Measurements from ENCODE around the gene TRPC4.

The TRPC4 gene

DNA sequence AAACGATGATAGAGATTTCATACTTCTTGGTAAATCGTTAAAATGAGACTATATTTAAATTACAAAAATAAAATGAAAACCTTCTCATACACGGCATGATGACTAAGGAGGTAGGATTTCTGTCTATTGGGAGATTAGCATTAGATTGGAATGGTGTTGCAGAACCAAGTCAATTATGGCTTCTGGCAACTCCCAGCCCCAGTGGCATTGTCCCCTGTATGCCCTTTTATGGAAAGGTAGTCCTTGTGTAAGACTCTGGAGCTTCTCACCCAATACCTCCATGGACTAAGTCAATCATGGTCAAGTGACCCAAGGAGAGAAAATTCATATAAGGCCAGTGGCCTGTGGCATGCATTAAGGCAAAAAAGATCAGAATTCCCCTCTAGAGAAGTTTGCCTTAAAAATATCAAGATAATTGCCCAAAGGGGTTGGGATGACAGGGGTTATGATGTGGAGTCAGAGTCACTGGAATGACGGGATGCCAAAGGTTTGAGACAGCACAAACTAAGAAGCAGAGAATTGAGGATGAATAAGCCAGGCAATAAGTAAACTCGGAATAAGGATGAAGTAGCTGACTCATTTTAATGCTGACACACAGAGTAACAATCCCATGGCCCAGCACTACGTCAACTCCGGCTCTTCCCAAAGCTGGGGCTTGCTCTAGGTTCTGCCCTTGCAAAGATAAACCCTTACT is 213.2 kb downstream of the TRPC4 start:
- Histone ChIP-seq H4K20me1 (ENCODE audit: insufficient read depth, low read length) (no peaks in the 10 kb centered on the region), H3K27ac (ENCODE audit: low read length) (no peak overlapping the region), H3K79me2 (ENCODE audit: low read length) (no peaks in the 10 kb centered on the region), H3K9me3 (ENCODE audit: insufficient read depth, low read length) (no peaks in the 10 kb centered on the region), H3K4me1 (ENCODE audit: low read length) (no peaks in the 10 kb centered on the region), H2AFZ (ENCODE audit: low read depth, low read length) (no peak overlapping the region), H3K36me3 (replicated peaks; ENCODE audit: low read depth, low read length) (no peaks in the 10 kb centered on the region), H3K4me2 (ENCODE audit: low read length) (no peak overlapping the region), H3K9ac (ENCODE audit: low read length) (no peak overlapping the region), H3K27me3 (ENCODE audit: low read depth, low read length) (no peaks in the 10 kb centered on the region), H3K4me3 (ENCODE audit: low read length) (no peak overlapping the region)
- TF ChIP-seq CTCF (IDR thresholded peaks at IDR 0.05; ENCODE audit: low read depth, low read length) (no peak), EZH2phosphoT487 (IDR thresholded peaks at IDR 0.05; ENCODE audit: low read depth) (no peak)

DNA sequence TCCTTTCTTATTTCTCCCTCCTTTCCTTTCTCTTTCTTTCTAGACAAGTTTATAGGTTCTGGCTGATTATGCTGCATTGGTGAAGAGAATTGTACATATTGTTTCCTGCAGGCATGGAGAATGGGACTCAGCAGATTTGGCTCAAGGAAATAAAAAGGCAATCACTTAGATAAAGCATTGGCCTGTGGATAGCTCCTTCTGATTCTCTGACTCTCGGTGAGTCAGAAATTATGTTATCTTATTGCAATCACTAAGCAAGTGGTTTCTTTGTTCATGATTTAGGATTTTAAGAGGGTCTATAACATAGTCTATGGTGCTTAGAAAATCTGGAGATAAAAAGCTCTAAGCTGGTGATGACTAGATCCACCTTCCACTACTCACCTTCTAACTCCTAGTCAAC is 217.0 kb downstream of the TRPC4 start:
- Histone ChIP-seq H3K9ac (ENCODE audit: low read length) (no peak overlapping the region), H3K36me3 (replicated peaks; ENCODE audit: low read depth, low read length) (no peaks in the 10 kb centered on the region), H3K79me2 (ENCODE audit: low read length) (no peaks in the 10 kb centered on the region), H2AFZ (ENCODE audit: low read depth, low read length) (no peak overlapping the region), H3K27me3 (ENCODE audit: low read depth, low read length) (no peaks in the 10 kb centered on the region), H3K4me3 (ENCODE audit: low read length) (no peak overlapping the region), H3K4me1 (ENCODE audit: low read length) (no peaks in the 10 kb centered on the region), H3K4me2 (ENCODE audit: low read length) (no peak overlapping the region), H3K9me3 (ENCODE audit: insufficient read depth, low read length) (no peaks in the 10 kb centered on the region), H3K27ac (ENCODE audit: low read length) (no peak overlapping the region), H4K20me1 (ENCODE audit: insufficient read depth, low read length) (no peaks in the 10 kb centered on the region)
- TF ChIP-seq EZH2phosphoT487 (IDR thresholded peaks at IDR 0.05; ENCODE audit: low read depth): no peak
- no peak for TF ChIP-seq CTCF (IDR thresholded peaks at IDR 0.05; ENCODE audit: low read depth, low read length)

DNA sequence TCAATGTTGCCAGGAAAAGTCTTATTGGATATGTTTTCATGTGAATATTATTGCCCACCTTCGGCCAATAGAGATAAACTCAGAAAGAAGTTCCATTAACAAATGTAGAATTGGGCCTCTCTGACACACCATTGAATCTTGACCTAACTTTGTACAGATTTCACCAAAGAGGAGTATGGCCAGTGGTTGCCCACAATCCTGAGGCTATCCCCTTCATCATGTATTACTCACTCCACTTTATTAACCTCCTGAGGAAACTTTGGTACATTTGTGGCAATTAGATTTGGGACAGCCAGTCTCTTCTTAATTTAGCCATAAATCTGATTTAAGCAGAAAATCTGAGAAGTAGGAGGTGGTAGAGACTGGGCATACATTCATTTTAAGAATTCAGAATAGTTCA is 217.7 kb downstream of the TRPC4 start:
- no peaks in the 10 kb centered on the region for H3K36me3 ChIP-seq (replicated peaks; ENCODE audit: low read depth, low read length)
- no peaks in the 10 kb centered on the region for H3K27me3 ChIP-seq (ENCODE audit: low read depth, low read length)
- no peak overlapping the region for H2AFZ ChIP-seq (ENCODE audit: low read depth, low read length)
- H3K27ac ChIP-seq (ENCODE audit: low read length): no peak overlapping the region
- H3K79me2 ChIP-seq (ENCODE audit: low read length): no peaks in the 10 kb centered on the region
- TF ChIP-seq CTCF (IDR thresholded peaks at IDR 0.05; ENCODE audit: low read depth, low read length) (no peak), EZH2phosphoT487 (IDR thresholded peaks at IDR 0.05; ENCODE audit: low read depth) (no peak)
- no peak overlapping the region for H3K4me3 ChIP-seq (ENCODE audit: low read length)
- no peak overlapping the region for H3K4me2 ChIP-seq (ENCODE audit: low read length)
- no peaks in the 10 kb centered on the region for H3K4me1 ChIP-seq (ENCODE audit: low read length)
- no peaks in the 10 kb centered on the region for H4K20me1 ChIP-seq (ENCODE audit: insufficient read depth, low read length)
- no peaks in the 10 kb centered on the region for H3K9me3 ChIP-seq (ENCODE audit: insufficient read depth, low read length)
- no peak overlapping the region for H3K9ac ChIP-seq (ENCODE audit: low read length)

- Histone ChIP-seq H3K36me3 (replicated peaks; ENCODE audit: low read depth, low read length) (no peaks in the 10 kb centered on the region), H3K4me3 (ENCODE audit: low read length) (no peak overlapping the region), H3K9ac (ENCODE audit: low read length) (no peak overlapping the region), H3K4me2 (ENCODE audit: low read length) (no peak overlapping the region), H3K27ac (ENCODE audit: low read length) (no peak overlapping the region), H2AFZ (ENCODE audit: low read depth, low read length) (no peak overlapping the region), H4K20me1 (ENCODE audit: insufficient read depth, low read length) (no peaks in the 10 kb centered on the region), H3K27me3 (ENCODE audit: low read depth, low read length) (no peaks in the 10 kb centered on the region), H3K4me1 (ENCODE audit: low read length) (no peaks in the 10 kb centered on the region), H3K79me2 (ENCODE audit: low read length) (no peaks in the 10 kb centered on the region), H3K9me3 (ENCODE audit: insufficient read depth, low read length) (no peaks in the 10 kb centered on the region)
- TF ChIP-seq CTCF (IDR thresholded peaks at IDR 0.05; ENCODE audit: low read depth, low read length) (no peak), EZH2phosphoT487 (IDR thresholded peaks at IDR 0.05; ENCODE audit: low read depth) (no peak)
Observed at GRCh38 chr13:37648609-37649008, 221.0 kb downstream of the TRPC4 start.

All from OCI-LY3 (cell line).